ENCODE measurements around the gene ZNF14. TPM values are rescaled to one million over a fixed set of nuclear protein-coding genes. Genes with fewer than 3 reads are reported as not detected.

ZNF14 gene
- total and polyA plus RNA-seq, 10 of the 15 experiments (the other 5 are each of a cell fraction or from before 2014, with no cell fraction given), result 2.5 to 7.2 (median 4.6) TPM

DNA sequence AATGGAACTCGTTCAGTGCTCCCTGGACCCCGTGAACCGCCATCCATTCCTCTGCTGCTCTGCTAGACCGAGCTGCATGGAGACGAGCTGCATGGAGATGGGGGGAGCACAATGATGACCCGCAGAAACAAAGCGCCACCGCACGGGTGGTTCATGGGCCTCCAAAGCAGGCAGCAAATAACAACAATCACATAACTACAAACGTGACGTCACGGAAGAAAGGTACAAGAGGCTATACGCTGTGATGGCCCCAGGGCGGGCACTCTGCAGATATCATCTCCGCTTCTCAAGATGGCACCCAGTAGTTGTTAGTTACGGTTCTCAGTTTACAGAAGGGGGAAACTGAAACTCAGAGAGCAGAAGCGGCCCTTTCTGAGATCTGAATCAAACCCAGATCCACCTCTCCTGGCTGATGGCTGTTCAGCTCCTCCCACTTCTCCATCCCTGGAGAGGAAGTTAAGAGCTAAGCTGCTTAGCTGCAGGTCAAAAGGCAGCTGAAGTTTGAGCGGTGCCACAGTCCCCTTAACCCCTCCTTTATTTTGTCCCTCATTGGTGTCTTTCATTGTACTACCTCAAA is 71.1 kb downstream of the ZNF14 start (continued):
- TF ChIP-seq NRF1 (conservative IDR thresholded peaks at IDR 0.05; ENCODE audit: low read depth, low read length) (no peak), TCF7 (IDR thresholded peaks at IDR 0.05; ENCODE audit: borderline replicate concordance) (no peak), YY1 (IDR thresholded peaks at IDR 0.05; ENCODE audit: low read depth, low read length) (peak; percentile 93), ZSCAN29 (IDR thresholded peaks at IDR 0.05) (no peak), RBBP5 (conservative IDR thresholded peaks at IDR 0.05) (no peak), IKZF2 (IDR thresholded peaks at IDR 0.05) (no peak; a peak in 1 of 4 replicates), PAX5 (IDR thresholded peaks at IDR 0.05; ENCODE audit: borderline replicate concordance, low read depth, low read length) (peak; percentile 27; the same call in 1 of the 2 replicates), CHD4 (IDR thresholded peaks at IDR 0.05) (no peak), HDAC6 (IDR thresholded peaks at IDR 0.05; ENCODE audit: unreplicated experiment) (no peak), RAD21 (IDR thresholded peaks at IDR 0.05; ENCODE audit: insufficient read depth, low read depth, low read length) (no peak), SP1 (IDR thresholded peaks at IDR 0.05; ENCODE audit: low read depth, low read length) (no peak), SMARCA5 (IDR thresholded peaks at IDR 0.05) (peak; percentile 58; the same call in 1 of the 2 replicates), TARDBP (IDR thresholded peaks at IDR 0.05; ENCODE audit: borderline replicate concordance) (no peak), FOXK2 (IDR thresholded peaks at IDR 0.05) (peak; percentile 32; the same call in 1 of the 2 replicates), ASH2L (IDR thresholded peaks at IDR 0.05; ENCODE audit: borderline replicate concordance, low read depth) (no peak), RB1 (IDR thresholded peaks at IDR 0.05; ENCODE audit: borderline replicate concordance) (no peak; the same call in 1 of the 2 replicates), POU2F2 (IDR thresholded peaks at IDR 0.05; ENCODE audit: borderline replicate concordance, low read depth, low read length) (peak; percentile 62; the same call in 2 of the 3 replicates), MTA2 (IDR thresholded peaks at IDR 0.05; ENCODE audit: low read depth) (peak; percentile 26; the same call in 1 of the 2 replicates), NFXL1 (IDR thresholded peaks at IDR 0.05; ENCODE audit: borderline replicate concordance) (no peak)
- TF ChIP-seq, protein P1, sequence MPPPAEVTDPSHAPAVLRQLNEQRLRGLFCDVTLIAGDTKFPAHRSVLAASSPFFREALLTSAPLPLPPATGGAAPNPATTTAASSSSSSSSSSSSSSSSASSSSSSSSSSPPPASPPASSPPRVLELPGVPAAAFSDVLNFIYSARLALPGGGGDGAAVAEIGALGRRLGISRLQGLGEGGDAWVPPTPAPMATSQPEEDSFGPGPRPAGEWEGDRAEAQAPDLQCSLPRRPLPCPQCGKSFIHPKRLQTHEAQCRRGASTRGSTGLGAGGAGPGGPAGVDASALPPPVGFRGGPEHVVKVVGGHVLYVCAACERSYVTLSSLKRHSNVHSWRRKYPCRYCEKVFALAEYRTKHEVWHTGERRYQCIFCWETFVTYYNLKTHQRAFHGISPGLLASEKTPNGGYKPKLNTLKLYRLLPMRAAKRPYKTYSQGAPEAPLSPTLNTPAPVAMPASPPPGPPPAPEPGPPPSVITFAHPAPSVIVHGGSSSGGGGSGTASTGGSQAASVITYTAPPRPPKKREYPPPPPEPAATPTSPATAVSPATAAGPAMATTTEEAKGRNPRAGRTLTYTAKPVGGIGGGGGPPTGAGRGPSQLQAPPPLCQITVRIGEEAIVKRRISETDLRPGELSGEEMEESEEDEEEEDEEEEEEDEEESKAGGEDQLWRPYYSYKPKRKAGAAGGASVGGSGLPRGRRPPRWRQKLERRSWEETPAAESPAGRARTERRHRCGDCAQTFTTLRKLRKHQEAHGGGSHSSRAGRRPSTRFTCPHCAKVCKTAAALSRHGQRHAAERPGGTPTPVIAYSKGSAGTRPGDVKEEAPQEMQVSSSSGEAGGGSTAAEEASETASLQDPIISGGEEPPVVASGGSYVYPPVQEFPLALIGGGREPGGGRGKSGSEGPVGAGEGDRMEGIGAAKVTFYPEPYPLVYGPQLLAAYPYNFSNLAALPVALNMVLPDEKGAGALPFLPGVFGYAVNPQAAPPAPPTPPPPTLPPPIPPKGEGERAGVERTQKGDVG (CRISPR knock-in tag; IDR thresholded peaks at IDR 0.05), result no peak
- TF ChIP-seq, protein P2, sequence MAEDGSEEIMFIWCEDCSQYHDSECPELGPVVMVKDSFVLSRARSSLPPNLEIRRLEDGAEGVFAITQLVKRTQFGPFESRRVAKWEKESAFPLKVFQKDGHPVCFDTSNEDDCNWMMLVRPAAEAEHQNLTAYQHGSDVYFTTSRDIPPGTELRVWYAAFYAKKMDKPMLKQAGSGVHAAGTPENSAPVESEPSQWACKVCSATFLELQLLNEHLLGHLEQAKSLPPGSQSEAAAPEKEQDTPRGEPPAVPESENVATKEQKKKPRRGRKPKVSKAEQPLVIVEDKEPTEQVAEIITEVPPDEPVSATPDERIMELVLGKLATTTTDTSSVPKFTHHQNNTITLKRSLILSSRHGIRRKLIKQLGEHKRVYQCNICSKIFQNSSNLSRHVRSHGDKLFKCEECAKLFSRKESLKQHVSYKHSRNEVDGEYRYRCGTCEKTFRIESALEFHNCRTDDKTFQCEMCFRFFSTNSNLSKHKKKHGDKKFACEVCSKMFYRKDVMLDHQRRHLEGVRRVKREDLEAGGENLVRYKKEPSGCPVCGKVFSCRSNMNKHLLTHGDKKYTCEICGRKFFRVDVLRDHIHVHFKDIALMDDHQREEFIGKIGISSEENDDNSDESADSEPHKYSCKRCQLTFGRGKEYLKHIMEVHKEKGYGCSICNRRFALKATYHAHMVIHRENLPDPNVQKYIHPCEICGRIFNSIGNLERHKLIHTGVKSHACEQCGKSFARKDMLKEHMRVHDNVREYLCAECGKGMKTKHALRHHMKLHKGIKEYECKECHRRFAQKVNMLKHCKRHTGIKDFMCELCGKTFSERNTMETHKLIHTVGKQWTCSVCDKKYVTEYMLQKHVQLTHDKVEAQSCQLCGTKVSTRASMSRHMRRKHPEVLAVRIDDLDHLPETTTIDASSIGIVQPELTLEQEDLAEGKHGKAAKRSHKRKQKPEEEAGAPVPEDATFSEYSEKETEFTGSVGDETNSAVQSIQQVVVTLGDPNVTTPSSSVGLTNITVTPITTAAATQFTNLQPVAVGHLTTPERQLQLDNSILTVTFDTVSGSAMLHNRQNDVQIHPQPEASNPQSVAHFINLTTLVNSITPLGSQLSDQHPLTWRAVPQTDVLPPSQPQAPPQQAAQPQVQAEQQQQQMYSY (CRISPR knock-in tag; IDR thresholded peaks at IDR 0.05), result no peak
- TF ChIP-seq, protein P3, sequence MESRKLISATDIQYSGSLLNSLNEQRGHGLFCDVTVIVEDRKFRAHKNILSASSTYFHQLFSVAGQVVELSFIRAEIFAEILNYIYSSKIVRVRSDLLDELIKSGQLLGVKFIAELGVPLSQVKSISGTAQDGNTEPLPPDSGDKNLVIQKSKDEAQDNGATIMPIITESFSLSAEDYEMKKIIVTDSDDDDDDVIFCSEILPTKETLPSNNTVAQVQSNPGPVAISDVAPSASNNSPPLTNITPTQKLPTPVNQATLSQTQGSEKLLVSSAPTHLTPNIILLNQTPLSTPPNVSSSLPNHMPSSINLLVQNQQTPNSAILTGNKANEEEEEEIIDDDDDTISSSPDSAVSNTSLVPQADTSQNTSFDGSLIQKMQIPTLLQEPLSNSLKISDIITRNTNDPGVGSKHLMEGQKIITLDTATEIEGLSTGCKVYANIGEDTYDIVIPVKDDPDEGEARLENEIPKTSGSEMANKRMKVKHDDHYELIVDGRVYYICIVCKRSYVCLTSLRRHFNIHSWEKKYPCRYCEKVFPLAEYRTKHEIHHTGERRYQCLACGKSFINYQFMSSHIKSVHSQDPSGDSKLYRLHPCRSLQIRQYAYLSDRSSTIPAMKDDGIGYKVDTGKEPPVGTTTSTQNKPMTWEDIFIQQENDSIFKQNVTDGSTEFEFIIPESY (IDR thresholded peaks at IDR 0.05), result no peak
- TF ChIP-seq, protein P4, sequence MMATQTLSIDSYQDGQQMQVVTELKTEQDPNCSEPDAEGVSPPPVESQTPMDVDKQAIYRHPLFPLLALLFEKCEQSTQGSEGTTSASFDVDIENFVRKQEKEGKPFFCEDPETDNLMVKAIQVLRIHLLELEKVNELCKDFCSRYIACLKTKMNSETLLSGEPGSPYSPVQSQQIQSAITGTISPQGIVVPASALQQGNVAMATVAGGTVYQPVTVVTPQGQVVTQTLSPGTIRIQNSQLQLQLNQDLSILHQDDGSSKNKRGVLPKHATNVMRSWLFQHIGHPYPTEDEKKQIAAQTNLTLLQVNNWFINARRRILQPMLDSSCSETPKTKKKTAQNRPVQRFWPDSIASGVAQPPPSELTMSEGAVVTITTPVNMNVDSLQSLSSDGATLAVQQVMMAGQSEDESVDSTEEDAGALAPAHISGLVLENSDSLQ (IDR thresholded peaks at IDR 0.05), result peak; percentile 51; the same call in 1 of the 2 replicates

Measured in GM12878 (cell line).